HG02642 (cell line): ENCODE measurements around the gene IDH3A.
A peak's percentile ranks its signal among the peaks of the same experiment; 100 is the strongest.

Source experiments
- ATAC-seq: cut with Tn5 transposase; IDR thresholded peaks from one replicate; pipeline ENCODE4 v1.9.1; 2021; ENCODE audit warnings: mild to moderate bottlenecking; ENCODE audit not compliant: unreplicated experiment, poor library complexity

Gene IDH3A

GRCh38 chr15:78162038-78162437 is 12.9 kb downstream of the IDH3A start:
- no peak for ATAC-seq

DNA sequence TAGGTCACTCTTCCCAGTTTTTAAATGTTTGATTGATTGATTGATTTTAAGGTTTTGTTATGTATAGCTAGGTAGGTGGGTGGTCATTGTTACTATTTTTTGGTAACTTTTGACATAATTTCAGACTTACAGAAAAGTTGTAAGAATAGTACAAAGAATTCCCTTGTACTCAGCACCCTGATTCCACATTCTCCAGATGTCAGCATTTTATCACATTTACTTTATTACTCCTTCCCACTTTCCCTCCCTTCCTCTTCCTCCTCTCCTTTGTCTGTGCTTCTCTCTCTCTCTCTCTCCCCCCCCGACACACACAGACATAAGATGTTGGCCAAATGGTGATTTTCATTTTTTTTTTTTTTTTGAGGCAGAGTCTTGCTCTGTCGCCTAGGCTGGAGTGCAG is 14.8 kb downstream of the IDH3A start:
- ATAC-seq = no peak

DNA sequence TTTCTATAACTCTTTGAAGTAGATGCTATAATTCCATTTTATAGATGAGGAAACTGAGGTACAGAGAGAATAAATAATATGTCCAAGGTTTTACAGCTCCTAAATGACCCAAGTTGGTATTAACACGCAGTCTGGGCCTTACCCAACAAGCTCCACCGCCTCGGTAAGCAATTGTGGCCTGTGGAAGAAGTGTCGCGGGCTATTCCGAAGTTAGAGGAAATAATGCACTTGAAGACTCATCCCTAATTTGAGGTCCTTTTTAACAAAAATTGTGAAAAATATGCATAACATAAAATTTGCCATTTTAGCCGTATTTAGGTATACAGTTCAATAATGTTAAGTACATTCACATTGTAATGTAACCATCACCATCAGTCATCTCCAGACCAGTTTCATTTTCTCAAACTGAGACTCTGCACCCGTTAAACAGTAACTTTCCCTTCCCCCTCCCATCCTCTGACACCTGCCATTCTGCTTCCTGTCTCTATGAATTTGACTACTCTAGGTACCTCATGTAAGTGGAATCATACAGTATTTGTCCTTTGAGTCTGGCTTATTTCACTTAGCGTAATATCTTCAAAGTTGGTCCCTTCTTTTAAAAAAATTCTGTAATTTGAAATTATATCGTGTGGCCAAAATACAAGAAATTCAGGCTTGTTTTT is 18.2 kb downstream of the IDH3A start:
- peak; percentile 75 for ATAC-seq

DNA sequence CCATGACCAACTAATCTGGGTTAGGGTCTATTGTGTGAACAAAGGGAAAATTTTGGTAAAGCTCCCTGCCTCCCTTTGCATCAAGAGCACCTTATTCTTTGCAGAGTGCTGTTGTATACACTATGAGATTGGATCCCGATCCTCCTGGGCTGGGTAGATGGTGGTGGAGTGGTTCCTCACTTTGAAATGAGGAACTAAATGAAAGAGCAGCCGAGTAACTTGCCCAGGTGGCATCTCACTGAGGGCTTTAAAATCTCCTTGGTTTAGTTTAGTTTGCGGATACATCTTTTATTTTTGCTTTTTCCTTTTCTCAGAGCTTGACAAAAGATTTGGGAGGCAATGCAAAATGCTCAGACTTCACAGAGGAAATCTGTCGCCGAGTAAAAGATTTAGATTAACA is 19.4 kb downstream of the IDH3A start:
- ATAC-seq = no peak

- peak; percentile 64 for ATAC-seq
These were observed 21.9 kb downstream of the IDH3A start for GRCh38 chr15:78170848-78171773.

DNA sequence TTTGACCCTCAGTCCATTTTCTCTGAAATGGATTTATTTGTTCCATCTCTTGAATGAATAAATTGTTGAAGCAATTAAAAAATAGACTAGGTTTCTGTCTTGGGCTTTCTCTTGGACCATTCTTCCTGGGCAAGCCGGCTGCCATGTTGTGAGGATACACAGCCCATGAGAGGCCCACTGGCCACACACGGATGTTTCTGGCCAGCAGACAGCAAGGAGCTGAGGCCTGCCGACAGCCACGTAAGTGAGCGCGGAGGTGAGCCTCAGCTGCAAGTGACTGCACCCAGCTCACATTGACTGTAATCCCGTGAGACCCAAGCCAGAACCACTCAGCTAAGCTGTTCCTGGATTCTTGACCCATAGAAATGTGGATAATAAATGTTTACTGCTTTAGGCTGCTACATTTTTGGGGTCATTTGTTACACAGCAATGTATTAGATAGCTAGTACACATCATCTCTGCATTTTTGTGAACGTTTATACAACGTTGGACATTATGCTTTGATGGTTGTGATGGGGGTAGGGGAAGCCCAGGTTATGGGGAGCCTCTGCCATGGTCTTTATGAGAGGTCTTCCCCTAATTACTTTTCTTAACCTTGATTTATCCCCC is 22.8 kb downstream of the IDH3A start:
- no peak for ATAC-seq

DNA sequence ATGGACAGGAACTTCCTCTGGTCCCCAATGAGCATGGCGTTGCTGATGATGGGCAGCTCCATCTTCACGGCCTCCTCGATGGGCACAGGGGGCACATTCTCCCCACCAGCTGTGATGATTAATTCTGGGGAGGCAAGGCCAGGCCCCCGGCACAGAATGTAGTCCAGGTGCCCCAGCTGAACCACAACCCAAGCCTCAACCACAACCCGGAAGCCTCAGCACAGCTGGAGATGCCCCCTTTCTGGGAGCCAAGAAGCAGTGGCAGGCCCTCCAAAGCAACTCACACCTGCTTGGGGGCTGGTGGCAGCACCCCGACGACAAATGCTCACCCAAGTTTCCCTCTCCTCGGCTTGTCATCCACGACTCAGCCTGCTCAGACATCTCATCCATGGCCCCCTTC is 25.2 kb downstream of the IDH3A start:
- ATAC-seq = no peak

DNA sequence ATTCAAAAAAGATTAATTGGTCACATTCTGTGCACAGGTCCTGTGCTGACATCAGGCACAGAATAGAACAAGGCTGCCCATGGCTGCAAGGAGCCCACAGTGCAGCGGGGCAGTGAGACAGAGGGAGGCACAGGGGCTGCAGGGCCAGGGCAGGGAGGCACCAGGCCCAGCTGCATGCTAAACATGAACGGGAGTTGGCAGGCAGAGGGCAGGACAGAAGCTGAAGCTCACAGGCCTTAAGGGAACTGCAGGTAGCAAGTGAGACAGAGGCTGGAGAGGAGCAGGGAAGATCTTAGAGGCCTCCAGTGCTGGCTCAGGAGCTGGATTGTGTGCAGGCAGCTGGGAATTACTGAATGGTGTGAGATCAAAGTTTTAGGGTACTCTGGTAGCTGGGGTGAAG is 26.2 kb downstream of the IDH3A start:
- ATAC-seq = no peak

GRCh38 chr15:78177447-78177873 is 28.3 kb downstream of the IDH3A start:
- no peak for ATAC-seq

DNA sequence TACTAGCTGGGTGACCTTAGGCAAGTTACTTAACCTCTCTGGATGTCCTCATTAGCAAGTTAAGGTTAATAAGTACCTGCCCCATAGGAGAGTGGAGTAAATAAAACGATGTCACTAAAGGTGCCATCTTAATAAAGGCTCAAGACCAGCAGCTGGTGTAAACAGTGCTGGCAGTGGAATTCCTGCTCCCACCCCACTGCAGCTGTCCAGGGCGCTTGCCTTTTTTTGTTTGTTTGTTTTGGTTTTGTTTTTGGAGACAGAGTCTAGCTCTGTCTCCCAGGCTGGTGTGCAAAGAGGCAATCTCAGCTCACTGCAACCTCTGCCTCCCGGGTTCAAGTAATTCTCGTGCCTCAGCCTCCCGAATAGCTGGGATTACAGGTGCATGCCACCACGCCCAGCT is 28.9 kb downstream of the IDH3A start:
- no peak for ATAC-seq

DNA sequence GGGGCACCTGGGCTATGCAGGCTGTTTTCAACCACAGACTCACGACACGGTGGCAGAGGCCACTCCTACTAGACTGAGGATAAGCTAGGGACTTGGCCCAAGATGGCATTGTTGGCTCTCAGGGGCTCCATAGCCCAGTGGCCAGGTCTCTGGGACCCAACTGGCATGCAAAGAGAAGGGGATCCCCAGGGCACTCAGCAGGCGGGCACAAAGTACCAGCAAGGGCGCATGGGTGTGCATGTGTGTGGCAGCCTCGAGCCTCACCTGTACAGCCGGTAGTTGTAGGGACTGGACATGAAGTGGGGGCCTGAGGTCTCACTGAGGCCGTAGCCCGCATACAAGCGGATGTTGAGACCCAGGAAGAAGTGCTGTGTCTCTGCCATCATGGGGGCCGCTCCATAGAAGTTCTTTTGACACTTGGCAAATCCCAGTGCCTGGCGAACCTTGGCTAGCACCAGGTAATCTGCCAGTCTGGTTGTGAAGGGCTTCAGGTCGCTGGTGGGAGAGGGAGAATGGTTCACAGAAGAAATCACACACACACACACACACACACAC is 30.2 kb downstream of the IDH3A start:
- no peak for ATAC-seq

GRCh38 chr15:78179906-78180305 is 30.7 kb downstream of the IDH3A start:
- ATAC-seq = no peak

DNA sequence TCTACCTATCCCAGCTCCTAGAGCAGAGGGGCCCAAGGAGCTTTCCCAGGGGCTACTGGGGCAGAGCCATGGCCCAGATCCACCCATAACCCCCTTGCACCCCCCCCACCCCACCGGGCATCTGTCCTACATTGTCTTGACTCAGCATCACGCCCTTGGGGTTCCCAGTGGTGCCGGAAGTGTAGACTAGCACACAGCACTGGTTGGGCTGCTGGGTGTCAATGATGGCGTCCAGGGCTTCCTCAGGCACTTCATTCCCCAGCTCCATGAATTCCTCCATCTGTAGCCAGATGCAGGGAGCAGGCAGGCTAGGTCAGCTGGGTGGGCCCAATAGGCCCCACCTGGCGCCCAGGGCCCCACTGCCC is 33.2 kb downstream of the IDH3A start:
- ATAC-seq = no peak

- no peak for ATAC-seq
These were observed 33.7 kb downstream of the IDH3A start for GRCh38 chr15:78182821-78183220.

GRCh38 chr15:78192826-78193594 is 43.8 kb downstream of the IDH3A start:
- no peak for ATAC-seq

- ATAC-seq = no peak
These were observed 44.8 kb downstream of the IDH3A start for GRCh38 chr15:78193731-78194567.

GRCh38 chr15:78194568-78194925 is 45.4 kb downstream of the IDH3A start:
- ATAC-seq = no peak

- ATAC-seq = peak; percentile 54
These were observed 46.6 kb downstream of the IDH3A start for GRCh38 chr15:78195735-78196201.

DNA sequence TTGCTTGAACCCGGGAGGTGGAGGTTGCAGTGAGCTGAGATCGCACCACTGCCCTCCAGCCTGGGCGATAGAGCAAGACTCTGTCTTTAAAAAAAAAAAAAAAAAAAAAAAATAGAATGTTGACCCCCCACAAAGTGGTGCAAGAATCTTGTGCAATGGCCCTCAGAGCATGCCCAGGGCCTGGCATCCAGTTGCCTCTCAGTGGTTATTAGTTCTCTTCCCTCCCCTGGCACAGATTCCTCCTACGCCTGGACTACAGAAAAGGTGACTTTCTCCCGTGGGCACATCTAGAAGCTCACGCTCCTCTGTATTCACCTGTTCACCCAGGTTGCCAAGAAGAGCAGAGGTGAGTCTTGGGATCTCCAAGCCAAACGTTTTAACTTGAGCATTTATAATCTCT is 48.5 kb downstream of the IDH3A start:
- no peak for ATAC-seq
